GM18951 (cell line): ENCODE data around the gene PAK4.

Source experiments
- POLR2A ChIP-seq: IDR thresholded peaks from 4 replicates; pipeline ENCODE4 v1.6.1; 2011; ENCODE audit warnings: mild to moderate bottlenecking; ENCODE audit not compliant: insufficient read length, insufficient read depth; ENCODE audit errors: extremely low read depth
- in situ Hi-C: fragments of 300-500 bp; cut with MboI; formaldehyde crosslinking; loops from one replicate; pipeline ENCODE4 v1.12.0; 2022; ENCODE audit warnings: low sequenced_read_pairs, mixed read lengths, inconsistent platforms; ENCODE audit not compliant: unreplicated experiment

PAK4 gene

GRCh38 chr19:39154100-39154628 is 28.6 kb downstream of the PAK4 start:
- in situ Hi-C loops, result no loop called here
- no peak for TF ChIP-seq POLR2A

- in situ Hi-C loops, result no loop called here
- no peak for TF ChIP-seq POLR2A
Observed at GRCh38 chr19:39154629-39155100, 29.1 kb downstream of the PAK4 start.

- in situ Hi-C loops, result no loop called here
- TF ChIP-seq POLR2A, result no peak
Observed at GRCh38 chr19:39155114-39155700, 29.6 kb downstream of the PAK4 start.

- TF ChIP-seq POLR2A, result no peak
- in situ Hi-C loops, result no loop called here
Observed at GRCh38 chr19:39155741-39156140, 30.2 kb downstream of the PAK4 start.

GRCh38 chr19:39156326-39157230 is 31.0 kb downstream of the PAK4 start:
- TF ChIP-seq POLR2A, result no peak
- in situ Hi-C loops, result no loop called here

- in situ Hi-C loops, result no loop called here
Observed at GRCh38 chr19:39157275-39157996, 31.9 kb downstream of the PAK4 start.

GRCh38 chr19:39157997-39158389 is 32.4 kb downstream of the PAK4 start:
- in situ Hi-C loops, result no loop called here
- no peak for TF ChIP-seq POLR2A

More at GRCh38 chr19:39157275-39157996, 31.9 kb downstream of the PAK4 start:
- TF ChIP-seq POLR2A, result no peak

- in situ Hi-C loops, result no loop called here
- no peak for TF ChIP-seq POLR2A
Observed at GRCh38 chr19:39158646-39159260, 33.2 kb downstream of the PAK4 start.

GRCh38 chr19:39160523-39160861 is 34.9 kb downstream of the PAK4 start:
- no peak for TF ChIP-seq POLR2A
- in situ Hi-C loops, result no loop called here

GRCh38 chr19:39160889-39161672 is 35.5 kb downstream of the PAK4 start:
- in situ Hi-C loops, result no loop called here
- no peak for TF ChIP-seq POLR2A

- TF ChIP-seq POLR2A, result no peak
- in situ Hi-C loops, result no loop called here
Observed at GRCh38 chr19:39162441-39163043, 37.0 kb downstream of the PAK4 start.

GRCh38 chr19:39163621-39164020 is 38.0 kb downstream of the PAK4 start:
- no peak for TF ChIP-seq POLR2A
- in situ Hi-C loops, result no loop called here
